Measurements from ENCODE around the gene AGAP2. TPM values are rescaled to one million over a fixed set of nuclear protein-coding genes. Genes with fewer than 3 reads are reported as not detected.
A peak's percentile ranks its signal among the peaks of the same experiment; 100 is the strongest.

The AGAP2 gene
- total and polyA plus RNA-seq, 2 of the 13 experiments (the other 11 are each of a cell fraction or from before 2014, with no cell fraction given) = 0.38 to 0.45 TPM

GRCh38 chr12:57726151-57726883 lies 12.2 kb downstream of the AGAP2 start (continued):
- TF ChIP-seq AHDC1 (CRISPR knock-in tag; IDR thresholded peaks at IDR 0.05; ENCODE audit: borderline replicate concordance) (no peak), RBM39 (IDR thresholded peaks at IDR 0.05; ENCODE audit: low read depth, low read length, poor library complexity, severe bottlenecking) (no peak), MTF2 (CRISPR knock-in tag; IDR thresholded peaks at IDR 0.05; ENCODE audit: borderline replicate concordance) (no peak), HDAC6 (IDR thresholded peaks at IDR 0.05; ENCODE audit: low read depth, low read length) (no peak), FLYWCH1 (CRISPR knock-in tag; IDR thresholded peaks at IDR 0.05) (no peak), ZNF20 (CRISPR knock-in tag; IDR thresholded peaks at IDR 0.05) (no peak), ZNF567 (CRISPR knock-in tag; IDR thresholded peaks at IDR 0.05; ENCODE audit: borderline replicate concordance) (no peak), KDM6A (CRISPR knock-in tag; IDR thresholded peaks at IDR 0.05; ENCODE audit: low read depth) (no peak), ZNF431 (CRISPR knock-in tag; IDR thresholded peaks at IDR 0.05; ENCODE audit: borderline replicate concordance, low read depth) (0 out of 2 replicates have a peak, but pooled peaks have one; percentile 42), ZNF513 (CRISPR knock-in tag; conservative IDR thresholded peaks at IDR 0.05) (no peak), PRMT3 (CRISPR knock-in tag; IDR thresholded peaks at IDR 0.05; ENCODE audit: borderline replicate concordance, low read depth) (no peak), ARNT2 (CRISPR knock-in tag; IDR thresholded peaks at IDR 0.05; ENCODE audit: low read depth) (peak; percentile 72), EHMT2 (IDR thresholded peaks at IDR 0.05; ENCODE audit: borderline replicate concordance, low read depth, low read length) (no peak)
- TF ChIP-seq, protein P1, sequence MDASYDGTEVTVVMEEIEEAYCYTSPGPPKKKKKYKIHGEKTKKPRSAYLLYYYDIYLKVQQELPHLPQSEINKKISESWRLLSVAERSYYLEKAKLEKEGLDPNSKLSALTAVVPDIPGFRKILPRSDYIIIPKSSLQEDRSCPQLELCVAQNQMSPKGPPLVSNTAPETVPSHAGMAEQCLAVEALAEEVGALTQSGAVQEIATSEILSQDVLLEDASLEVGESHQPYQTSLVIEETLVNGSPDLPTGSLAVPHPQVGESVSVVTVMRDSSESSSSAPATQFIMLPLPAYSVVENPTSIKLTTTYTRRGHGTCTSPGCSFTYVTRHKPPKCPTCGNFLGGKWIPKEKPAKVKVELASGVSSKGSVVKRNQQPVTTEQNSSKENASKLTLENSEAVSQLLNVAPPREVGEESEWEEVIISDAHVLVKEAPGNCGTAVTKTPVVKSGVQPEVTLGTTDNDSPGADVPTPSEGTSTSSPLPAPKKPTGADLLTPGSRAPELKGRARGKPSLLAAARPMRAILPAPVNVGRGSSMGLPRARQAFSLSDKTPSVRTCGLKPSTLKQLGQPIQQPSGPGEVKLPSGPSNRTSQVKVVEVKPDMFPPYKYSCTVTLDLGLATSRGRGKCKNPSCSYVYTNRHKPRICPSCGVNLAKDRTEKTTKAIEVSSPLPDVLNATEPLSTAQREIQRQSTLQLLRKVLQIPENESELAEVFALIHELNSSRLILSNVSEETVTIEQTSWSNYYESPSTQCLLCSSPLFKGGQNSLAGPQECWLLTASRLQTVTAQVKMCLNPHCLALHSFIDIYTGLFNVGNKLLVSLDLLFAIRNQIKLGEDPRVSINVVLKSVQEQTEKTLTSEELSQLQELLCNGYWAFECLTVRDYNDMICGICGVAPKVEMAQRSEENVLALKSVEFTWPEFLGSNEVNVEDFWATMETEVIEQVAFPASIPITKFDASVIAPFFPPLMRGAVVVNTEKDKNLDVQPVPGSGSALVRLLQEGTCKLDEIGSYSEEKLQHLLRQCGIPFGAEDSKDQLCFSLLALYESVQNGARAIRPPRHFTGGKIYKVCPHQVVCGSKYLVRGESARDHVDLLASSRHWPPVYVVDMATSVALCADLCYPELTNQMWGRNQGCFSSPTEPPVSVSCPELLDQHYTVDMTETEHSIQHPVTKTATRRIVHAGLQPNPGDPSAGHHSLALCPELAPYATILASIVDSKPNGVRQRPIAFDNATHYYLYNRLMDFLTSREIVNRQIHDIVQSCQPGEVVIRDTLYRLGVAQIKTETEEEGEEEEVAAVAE (CRISPR knock-in tag; IDR thresholded peaks at IDR 0.05; ENCODE audit: borderline replicate concordance) = no peak; the same call in 1 of the 2 replicates
- TF ChIP-seq, protein P2, sequence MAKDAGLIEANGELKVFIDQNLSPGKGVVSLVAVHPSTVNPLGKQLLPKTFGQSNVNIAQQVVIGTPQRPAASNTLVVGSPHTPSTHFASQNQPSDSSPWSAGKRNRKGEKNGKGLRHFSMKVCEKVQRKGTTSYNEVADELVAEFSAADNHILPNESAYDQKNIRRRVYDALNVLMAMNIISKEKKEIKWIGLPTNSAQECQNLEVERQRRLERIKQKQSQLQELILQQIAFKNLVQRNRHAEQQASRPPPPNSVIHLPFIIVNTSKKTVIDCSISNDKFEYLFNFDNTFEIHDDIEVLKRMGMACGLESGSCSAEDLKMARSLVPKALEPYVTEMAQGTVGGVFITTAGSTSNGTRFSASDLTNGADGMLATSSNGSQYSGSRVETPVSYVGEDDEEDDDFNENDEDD (CRISPR knock-in tag; IDR thresholded peaks at IDR 0.05; ENCODE audit: borderline replicate concordance) = peak; percentile 59; the same call in 1 of the 2 replicates
